ENCODE results near the gene SLX1A. TPM values are rescaled to one million over a fixed set of nuclear protein-coding genes. Genes with fewer than 3 reads are reported as not detected.

The SLX1A gene
- total and polyA plus RNA-seq, 2 experiments from 2014 or later: 29.5 to 97.5 TPM

DNA sequence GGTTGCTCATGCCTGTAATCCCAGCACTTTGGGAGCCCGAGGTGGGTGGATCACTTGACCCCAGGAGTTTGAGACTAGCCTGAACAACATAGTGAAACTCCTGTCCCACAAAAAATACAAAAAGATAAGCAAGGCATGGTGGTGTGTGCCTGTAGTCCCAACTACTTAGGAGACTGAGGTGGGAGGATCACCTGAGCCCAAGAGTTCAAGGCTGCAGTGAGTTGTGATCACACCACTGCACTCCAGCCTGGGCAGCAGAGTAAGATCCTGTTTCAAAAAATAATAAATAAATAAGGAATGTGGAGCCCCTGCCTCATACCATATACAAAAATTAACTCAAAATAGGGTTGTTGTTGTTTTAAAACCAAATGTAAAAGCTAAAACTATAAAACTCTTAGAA lies 36.5 kb upstream of the SLX1A start (continued):
- TF ChIP-seq, protein P1, sequence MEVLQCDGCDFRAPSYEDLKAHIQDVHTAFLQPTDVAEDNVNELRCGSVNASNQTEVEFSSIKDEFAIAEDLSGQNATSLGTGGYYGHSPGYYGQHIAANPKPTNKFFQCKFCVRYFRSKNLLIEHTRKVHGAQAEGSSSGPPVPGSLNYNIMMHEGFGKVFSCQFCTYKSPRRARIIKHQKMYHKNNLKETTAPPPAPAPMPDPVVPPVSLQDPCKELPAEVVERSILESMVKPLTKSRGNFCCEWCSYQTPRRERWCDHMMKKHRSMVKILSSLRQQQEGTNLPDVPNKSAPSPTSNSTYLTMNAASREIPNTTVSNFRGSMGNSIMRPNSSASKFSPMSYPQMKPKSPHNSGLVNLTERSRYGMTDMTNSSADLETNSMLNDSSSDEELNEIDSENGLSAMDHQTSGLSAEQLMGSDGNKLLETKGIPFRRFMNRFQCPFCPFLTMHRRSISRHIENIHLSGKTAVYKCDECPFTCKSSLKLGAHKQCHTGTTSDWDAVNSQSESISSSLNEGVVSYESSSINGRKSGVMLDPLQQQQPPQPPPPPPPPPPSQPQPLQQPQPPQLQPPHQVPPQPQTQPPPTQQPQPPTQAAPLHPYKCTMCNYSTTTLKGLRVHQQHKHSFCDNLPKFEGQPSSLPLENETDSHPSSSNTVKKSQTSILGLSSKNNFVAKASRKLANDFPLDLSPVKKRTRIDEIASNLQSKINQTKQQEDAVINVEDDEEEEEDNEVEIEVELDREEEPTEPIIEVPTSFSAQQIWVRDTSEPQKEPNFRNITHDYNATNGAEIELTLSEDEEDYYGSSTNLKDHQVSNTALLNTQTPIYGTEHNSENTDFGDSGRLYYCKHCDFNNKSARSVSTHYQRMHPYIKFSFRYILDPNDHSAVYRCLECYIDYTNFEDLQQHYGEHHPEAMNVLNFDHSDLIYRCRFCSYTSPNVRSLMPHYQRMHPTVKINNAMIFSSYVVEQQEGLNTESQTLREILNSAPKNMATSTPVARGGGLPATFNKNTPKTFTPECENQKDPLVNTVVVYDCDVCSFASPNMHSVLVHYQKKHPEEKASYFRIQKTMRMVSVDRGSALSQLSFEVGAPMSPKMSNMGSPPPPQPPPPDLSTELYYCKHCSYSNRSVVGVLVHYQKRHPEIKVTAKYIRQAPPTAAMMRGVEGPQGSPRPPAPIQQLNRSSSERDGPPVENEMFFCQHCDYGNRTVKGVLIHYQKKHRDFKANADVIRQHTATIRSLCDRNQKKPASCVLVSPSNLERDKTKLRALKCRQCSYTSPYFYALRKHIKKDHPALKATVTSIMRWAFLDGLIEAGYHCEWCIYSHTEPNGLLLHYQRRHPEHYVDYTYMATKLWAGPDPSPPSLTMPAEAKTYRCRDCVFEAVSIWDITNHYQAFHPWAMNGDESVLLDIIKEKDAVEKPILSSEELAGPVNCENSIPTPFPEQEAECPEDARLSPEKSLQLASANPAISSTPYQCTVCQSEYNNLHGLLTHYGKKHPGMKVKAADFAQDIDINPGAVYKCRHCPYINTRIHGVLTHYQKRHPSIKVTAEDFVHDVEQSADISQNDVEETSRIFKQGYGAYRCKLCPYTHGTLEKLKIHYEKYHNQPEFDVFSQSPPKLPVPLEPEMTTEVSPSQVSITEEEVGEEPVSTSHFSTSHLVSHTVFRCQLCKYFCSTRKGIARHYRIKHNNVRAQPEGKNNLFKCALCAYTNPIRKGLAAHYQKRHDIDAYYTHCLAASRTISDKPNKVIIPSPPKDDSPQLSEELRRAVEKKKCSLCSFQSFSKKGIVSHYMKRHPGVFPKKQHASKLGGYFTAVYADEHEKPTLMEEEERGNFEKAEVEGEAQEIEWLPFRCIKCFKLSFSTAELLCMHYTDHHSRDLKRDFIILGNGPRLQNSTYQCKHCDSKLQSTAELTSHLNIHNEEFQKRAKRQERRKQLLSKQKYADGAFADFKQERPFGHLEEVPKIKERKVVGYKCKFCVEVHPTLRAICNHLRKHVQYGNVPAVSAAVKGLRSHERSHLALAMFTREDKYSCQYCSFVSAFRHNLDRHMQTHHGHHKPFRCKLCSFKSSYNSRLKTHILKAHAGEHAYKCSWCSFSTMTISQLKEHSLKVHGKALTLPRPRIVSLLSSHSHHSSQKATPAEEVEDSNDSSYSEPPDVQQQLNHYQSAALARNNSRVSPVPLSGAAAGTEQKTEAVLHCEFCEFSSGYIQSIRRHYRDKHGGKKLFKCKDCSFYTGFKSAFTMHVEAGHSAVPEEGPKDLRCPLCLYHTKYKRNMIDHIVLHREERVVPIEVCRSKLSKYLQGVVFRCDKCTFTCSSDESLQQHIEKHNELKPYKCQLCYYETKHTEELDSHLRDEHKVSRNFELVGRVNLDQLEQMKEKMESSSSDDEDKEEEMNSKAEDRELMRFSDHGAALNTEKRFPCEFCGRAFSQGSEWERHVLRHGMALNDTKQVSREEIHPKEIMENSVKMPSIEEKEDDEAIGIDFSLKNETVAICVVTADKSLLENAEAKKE (CRISPR knock-in tag; IDR thresholded peaks at IDR 0.05): no peak
- TF ChIP-seq EZH2 (IDR thresholded peaks at IDR 0.05; ENCODE audit: low read depth, unreplicated experiment) (no peak), POLR2AphosphoS5 (IDR thresholded peaks at IDR 0.05; ENCODE audit: low read depth) (no peak), ZNF331 (CRISPR knock-in tag; IDR thresholded peaks at IDR 0.05; ENCODE audit: low read depth) (no peak)

DNA sequence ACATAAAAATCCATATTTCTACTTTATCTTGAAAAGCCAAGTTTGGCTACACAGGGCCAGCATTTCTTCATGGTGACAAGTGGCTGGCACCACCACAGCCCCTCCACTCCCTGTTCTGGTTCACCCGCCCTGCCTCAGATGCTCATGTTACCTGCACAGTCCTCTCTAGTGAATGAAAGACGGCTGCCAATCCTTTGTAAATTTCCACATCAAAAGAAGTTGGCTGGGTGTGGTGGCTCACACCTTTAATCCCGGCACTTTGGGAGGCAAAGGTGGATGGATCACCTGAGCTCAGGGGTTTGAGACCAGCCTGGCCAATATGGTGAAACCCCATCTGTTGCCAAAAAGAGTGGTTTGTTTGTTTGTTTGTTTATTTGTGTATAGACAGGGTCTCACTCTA lies 30.1 kb upstream of the SLX1A start:
- Histone ChIP-seq H3K4me1 (ENCODE audit: insufficient read depth) (no peaks in the 10 kb centered on the region), H3F3A (replicated peaks; ENCODE audit: low read depth) (no peaks in the 10 kb centered on the region), H4K20me1 (replicated peaks; ENCODE audit: insufficient read depth) (no peaks in the 10 kb centered on the region), H3K36me3 (ENCODE audit: insufficient read depth) (no peaks in the 10 kb centered on the region), H3K27me3 (ENCODE audit: insufficient read depth) (no peaks in the 10 kb centered on the region), H3K27ac (ENCODE audit: low read depth) (no peak overlapping the region), H3K4me3 (no peak overlapping the region), H3K9me2 (ENCODE audit: insufficient read depth) (no peaks in the 10 kb centered on the region), H3K4me2 (no peak overlapping the region), H2AFZ (no peak overlapping the region), H3K79me2 (replicated peaks; ENCODE audit: insufficient read depth) (no peaks in the 10 kb centered on the region)
- H3K27me3 Mint-ChIP-seq (ENCODE audit: insufficient read depth, low read depth, poor library complexity): peaks cover 4% of the 10 kb centered on the region
- H3K27ac Mint-ChIP-seq: no peak overlapping the region
- DNase-seq (ENCODE audit: low spot score) (no peak), ATAC-seq (no peak)
- peaks cover 3% of the 10 kb centered on the region for H3K36me3 Mint-ChIP-seq (ENCODE audit: low read depth)
- H3K9me3 Mint-ChIP-seq: peaks cover 13% of the 10 kb centered on the region
- no peak for TF ChIP-seq EZH2phosphoT487 (IDR thresholded peaks at IDR 0.05; ENCODE audit: unreplicated experiment)
- no peak for TF ChIP-seq NANOG (IDR thresholded peaks at IDR 0.05; ENCODE audit: borderline replicate concordance)
- TF ChIP-seq POLR2AphosphoS5 (IDR thresholded peaks at IDR 0.05; ENCODE audit: low read depth): no peak
- no peak overlapping the region for H3K4me3 Mint-ChIP-seq
- no peaks in the 10 kb centered on the region for H3K4me1 Mint-ChIP-seq
